ENCODE results near the gene MMP23B.

Gene MMP23B

GRCh38 chr1:1620433-1621139, 11.4 kb upstream of the MMP23B start:
- no peak for DNase-seq (ENCODE audit: low read depth, low spot score)

- no peak for DNase-seq (ENCODE audit: low read depth, low spot score)
Observed at GRCh38 chr1:1621173-1622009, 10.6 kb upstream of the MMP23B start.

DNA sequence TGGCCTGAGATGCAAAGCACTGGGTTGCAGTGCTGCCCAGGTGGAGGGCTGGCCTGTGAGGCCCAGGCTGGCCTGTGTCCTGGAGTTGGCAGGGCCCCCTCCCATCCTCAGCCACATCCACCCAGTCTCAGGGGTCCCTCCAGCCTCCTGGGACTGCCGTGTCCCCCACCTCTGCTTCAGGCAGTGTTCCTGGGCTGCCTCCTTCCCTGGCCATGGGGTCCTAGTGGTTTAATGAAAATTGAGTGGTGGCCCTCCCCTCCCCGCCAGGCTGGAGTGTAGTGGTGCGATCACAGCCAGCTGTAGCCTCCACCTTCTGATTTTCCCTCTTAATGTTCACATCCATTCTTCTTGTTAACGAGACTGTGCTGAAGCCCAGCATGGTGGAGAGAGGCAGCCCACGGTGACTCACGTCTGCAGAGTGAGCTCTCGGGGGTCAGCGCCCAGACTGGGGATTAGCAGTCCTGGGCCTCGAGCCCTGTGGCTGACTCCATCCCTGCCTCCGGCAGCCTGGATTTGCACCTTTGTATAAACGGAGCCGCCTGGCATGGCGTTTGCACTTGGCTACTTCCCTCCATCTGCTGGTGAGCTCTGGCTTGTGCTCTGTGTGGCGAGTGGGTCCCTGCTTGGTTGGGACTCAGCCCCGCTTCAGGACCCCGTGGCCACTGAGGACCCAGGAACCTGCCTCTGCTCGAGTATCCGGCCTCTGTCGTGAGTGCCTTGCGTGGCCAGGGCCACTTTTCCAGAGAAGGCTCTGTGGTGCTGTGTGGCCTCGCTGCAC, 9.8 kb upstream of the MMP23B start:
- no peak for DNase-seq (ENCODE audit: low read depth, low spot score)

GRCh38 chr1:1622788-1623094, 9.2 kb upstream of the MMP23B start:
- DNase-seq (ENCODE audit: low read depth, low spot score): no peak

DNA sequence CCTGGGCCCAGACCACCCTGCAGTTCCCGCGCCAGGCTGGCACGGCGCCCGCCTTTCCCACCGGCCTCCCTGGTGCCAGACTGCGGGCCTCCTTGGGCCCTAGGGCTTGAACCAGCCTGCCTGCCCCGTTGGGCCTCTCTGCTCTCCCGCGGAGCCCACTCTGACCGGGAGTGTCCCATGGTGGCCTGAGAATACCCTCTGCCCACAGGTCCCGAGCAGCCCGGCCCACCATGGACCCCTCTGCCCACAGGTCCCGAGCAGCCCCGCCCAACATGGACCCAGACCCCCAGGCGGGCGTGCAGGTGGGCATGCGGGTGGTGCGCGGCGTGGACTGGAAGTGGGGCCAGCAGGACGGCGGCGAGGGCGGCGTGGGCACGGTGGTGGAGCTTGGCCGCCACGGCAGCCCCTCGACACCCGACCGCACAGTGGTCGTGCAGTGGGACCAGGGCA, 8.8 kb upstream of the MMP23B start:
- DNase-seq (ENCODE audit: low read depth, low spot score): no peak

DNA sequence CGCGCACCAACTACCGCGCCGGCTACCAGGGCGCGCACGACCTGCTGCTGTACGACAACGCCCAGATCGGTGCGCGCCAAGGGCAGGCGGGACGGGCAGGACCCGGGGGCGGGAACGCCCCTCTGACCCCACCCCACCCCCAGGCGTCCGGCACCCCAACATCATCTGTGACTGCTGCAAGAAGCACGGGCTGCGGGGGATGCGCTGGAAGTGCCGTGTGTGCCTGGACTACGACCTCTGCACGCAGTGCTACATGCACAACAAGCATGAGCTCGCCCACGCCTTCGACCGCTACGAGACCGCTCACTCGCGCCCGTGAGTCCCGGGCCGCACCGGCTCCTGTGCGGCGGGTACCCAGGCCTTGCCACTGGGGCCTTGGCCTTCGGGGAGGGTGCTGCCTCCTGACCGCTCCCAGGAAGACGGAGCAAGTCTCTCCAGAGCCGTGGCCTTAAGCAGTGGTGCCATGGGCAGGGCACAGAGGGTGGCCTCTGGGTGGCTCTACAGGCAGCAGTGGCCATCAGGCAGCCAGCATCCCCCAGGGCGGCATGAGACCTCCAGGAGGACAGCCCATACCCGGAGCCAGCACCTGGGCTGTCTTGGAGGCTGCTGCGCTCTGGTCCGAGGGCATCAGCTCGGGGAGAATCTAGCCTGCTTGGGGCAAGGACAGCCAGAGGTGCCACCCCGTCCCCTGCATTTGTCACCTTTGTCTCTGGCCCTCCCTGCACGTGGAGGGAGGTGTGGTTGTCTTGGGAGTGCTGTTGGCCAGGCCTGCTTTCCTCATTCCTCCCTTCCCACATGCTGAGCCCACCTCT, 8.1 kb upstream of the MMP23B start:
- DNase-seq (ENCODE audit: low read depth, low spot score): no peak

DNA sequence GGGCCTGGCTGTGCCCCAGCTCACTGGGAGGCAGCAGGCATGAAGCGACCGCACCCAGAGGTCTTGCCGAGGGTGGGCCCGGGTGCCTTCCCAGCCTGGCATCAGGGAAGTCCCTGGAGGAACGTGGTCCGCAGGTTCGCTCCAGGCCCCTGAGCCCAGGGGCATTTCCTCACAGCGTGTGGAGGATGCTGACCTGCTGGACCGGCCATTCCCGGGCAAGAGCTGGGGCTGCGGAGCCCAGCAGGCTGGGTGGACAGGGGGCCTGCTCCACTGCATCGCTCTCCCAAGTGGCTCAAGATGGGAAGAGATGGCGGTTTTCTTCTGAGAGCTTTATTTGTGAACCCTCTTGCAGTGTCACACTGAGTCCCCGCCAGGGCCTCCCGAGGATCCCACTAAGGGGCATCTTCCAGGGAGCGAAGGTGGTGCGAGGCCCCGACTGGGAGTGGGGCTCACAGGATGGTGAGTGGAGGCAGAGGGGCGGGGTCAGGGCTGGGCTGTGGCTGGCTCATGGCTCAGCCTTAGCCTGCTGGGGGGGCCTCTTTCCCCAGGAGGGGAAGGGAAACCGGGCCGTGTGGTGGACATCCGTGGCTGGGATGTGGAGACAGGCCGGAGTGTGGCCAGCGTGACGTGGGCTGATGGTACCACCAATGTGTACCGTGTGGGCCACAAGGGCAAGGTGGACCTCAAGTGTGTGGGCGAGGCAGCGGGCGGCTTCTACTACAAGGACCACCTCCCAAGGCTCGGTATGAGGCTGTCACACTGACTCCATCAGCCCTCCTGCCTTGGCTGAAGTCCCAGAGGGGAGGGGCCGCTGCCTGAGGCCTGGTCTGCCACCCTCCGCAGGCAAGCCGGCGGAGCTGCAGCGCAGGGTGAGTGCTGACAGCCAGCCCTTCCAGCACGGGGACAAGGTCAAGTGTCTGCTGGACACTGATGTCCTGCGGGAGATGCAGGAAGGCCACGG, 7.2 kb upstream of the MMP23B start:
- DNase-seq (ENCODE audit: low read depth, low spot score): no peak

DNA sequence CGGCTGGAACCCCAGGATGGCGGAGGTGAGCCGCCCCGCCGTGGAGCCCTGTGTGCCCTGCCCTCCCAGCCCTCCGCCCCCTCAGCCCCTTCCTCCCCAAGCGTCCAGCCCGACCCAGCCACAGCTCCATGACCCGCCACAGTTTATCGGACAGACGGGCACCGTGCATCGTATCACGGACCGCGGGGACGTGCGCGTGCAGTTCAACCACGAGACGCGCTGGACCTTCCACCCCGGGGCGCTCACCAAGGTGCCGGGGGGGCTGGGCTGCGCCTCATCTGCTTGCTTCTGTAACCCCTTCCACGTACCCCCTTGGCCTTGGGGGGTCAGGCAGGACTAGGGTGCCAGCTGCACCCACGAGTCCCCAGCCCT, 6.6 kb upstream of the MMP23B start:
- no peak for DNase-seq (ENCODE audit: low read depth, low spot score)

DNA sequence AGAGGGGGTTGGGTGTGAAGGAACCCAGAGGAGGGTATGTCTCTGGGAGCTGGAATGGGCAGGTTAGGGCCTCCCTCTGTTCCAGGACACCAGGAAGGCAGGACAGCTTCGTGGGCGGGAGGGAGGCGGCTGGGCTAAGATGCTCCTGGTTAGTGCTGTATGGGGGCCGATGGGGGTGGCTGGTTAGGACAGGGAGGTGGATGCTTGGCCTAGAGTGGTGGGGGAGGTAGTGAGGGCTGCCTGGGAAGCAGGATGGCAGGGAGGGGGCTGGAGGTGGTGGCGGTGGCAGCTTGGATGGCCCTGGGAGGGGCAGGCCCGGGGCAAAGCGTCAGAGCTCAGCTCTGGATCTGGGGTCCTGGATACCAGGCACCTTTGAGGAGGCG, 6.2 kb upstream of the MMP23B start:
- no peak for DNase-seq (ENCODE audit: low read depth, low spot score)

DNA sequence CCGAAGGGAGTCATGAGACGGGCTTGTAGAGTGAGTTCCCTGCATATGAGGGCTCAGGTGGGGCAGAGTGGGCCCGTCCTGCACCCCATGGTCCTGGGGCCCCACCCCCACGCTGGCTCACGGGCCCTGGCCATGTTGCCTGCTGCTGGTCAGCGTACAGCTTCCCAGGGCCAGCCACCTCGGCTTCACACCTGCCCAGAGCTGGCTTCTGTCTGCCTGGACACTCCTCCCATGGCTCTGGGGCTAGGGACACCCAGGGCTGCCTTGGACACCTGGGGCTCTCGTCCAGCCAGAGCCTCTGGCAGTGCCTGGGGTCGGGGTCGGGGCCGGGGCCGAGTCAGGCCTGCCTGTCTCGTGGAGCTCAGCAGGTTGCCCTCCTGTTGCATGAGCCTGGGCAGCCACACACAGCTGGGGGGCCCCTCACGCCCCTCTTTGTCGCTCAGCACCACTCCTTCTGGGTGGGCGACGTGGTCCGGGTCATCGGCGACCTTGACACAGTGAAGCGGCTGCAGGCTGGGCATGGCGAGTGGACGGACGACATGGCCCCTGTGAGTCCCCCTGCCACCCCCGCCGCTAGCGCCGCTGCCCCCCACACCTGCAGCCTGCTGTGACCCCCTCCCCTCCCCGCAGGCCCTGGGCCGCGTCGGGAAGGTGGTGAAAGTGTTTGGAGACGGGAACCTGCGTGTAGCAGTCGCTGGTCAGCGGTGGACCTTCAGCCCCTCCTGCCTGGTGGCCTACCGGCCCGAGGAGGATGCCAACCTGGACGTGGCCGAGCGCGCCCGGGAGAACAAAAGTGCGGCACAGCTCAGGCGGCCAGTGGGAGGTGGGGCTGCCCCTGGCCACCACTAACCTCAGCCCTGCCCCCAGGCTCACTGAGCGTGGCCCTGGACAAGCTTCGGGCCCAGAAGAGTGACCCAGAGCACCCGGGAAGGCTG, 5.5 kb upstream of the MMP23B start:
- DNase-seq (ENCODE audit: low read depth, low spot score): no peak

- no peak for DNase-seq (ENCODE audit: low read depth, low spot score)
Observed at GRCh38 chr1:1627261-1627828, 4.6 kb upstream of the MMP23B start.

DNA sequence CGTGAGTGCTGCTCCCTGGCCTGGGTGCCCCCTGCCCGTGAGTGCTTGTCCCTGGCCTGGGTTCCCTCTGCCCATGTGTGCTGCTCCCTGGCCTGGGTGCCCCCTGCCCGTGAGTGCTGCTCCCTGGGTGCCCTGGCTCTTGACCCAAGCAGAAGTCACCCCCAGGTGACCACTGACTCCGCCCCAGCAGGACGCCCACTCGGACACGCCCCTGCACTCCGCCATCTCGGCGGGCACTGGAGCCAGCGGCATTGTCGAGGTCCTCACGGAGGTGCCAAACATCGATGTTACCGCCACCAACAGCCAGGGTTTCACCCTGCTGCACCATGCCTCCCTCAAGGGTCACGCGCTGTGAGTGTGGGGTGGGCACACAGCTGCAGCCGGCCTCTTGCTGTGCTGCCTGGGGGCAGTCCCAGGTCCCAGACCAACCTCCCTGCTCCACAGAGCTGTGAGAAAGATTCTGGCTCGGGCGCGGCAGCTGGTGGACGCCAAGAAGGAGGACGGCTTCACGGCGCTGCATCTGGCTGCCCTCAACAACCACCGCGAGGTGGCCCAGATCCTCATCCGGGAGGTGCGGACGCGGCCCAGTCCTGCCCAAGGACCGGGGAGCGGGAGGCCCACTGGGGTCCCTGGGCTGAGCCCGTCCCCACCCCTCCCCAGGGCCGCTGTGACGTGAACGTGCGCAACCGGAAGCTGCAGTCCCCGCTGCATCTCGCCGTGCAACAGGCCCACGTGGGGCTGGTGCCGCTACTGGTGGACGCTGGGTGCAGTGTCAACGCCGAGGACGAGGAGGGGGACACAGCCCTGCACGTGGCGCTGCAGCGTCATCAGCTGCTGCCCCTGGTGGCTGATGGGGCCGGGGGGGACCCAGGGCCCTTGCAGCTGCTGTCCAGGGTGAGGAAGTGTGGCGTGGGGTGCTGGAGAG, 3.9 kb upstream of the MMP23B start:
- DNase-seq (ENCODE audit: low read depth, low spot score): no peak

GRCh38 chr1:1628754-1629429, 3.1 kb upstream of the MMP23B start:
- DNase-seq (ENCODE audit: low read depth, low spot score): no peak

GRCh38 chr1:1629430-1630190, 2.4 kb upstream of the MMP23B start:
- DNase-seq (ENCODE audit: low read depth, low spot score): peak; percentile 39

DNA sequence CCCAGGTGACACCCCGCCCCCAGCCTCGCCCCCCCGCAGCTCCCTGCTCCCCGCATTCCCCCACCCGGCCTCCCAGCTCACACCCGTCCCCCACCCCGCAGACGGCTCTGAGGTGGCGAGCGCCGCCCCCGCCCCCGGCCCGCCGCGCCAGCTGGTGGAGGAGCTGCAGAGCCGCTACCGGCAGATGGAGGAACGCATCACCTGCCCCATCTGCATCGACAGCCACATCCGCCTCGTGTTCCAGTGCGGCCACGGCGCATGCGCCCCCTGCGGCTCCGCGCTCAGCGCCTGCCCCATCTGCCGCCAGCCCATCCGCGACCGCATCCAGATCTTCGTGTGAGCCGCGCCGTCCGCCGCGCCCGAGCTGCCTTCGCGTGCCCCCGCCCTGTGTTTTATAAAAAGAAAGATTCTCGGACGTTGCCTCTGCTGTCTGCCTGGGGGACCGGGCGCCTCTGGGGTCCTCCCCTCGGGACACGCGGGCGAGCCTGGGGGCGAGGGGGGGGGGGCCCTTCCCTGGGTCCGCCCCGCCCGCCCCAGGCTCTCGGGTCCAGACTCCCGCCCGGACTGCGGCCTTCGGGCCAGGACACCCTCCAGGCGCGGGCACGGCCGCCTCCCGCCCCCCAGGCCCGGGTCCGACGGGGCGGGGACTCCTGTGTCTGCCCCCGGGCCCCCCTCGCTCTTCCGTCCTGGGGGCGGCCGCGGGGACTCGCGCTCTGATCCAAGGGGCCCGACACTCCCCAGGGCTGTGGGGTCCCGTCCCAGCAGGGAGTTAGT, 1.6 kb upstream of the MMP23B start:
- DNase-seq (ENCODE audit: low read depth, low spot score): peak; percentile 80

Data from activated naive CD8-positive, alpha-beta T cell treated with anti-CD3 and anti-CD28 coated beads, Interleukin-2, amount 50 U/mL, for 16 hours (primary cell).